NB4 (cell line): ENCODE data around the gene MOB3B.

ENCODE experiments used
- CTCF ChIP-seq: IDR thresholded peaks from one replicate; pipeline ENCODE4 v1.5.1; 2012; ENCODE audit warnings: low read depth, low read length
- POLR2A ChIP-seq: IDR thresholded peaks from 2 replicates; pipeline ENCODE4 v1.6.1; 2011; ENCODE audit warnings: mild to moderate bottlenecking; ENCODE audit not compliant: insufficient read length; ENCODE audit errors: extremely low read depth

GRCh38 chr9:27394154-27394825 lies 135.3 kb downstream of the MOB3B start:
- TF ChIP-seq CTCF (no peak), POLR2A (no peak)
